OCI-LY7 (cell line): ENCODE measurements around the gene TEKT5. TPM values are rescaled to one million over a fixed set of nuclear protein-coding genes. Genes with fewer than 3 reads are reported as not detected.

Experiments used
- BruUV-seq: library from RNA; stranded (reverse); fragments of 400-500 nt; replicated peaks from 2 replicates; lab custom pipeline; 2021; lab: Mats Ljungman, UMichigan
- CTCF ChIA-PET: fragments of 300-600 bp; sonication (Branson Sonifier 250); formaldehyde crosslinking; loops from one replicate; lab custom pipeline; 2022; ENCODE audit warnings: antibody characterized with exemption; ENCODE audit not compliant: unreplicated experiment; lab: Charles Lee
- POLR2A ChIA-PET: fragments of 300-600 bp; sonication (Branson Sonifier 250); formaldehyde crosslinking; loops from one replicate; lab custom pipeline; 2022; ENCODE audit warnings: antibody characterized with exemption; lab: Charles Lee
- DNase-seq: peaks from one replicate; pipeline ENCODE4 v3.0.0-alpha.2; 2015; ENCODE audit warnings: low spot score
- H2AFZ ChIP-seq: fragments of 200-600 bp; sonication (generic), shearing (Covaris generic); 2 replicates; pipeline ENCODE4 v1.6.1; 2014; ENCODE audit warnings: mild to moderate bottlenecking, antibody characterized with exemption, low read length, moderate library complexity
- H3K27ac ChIP-seq: fragments of 200-600 bp; sonication (generic); 2 replicates; pipeline ENCODE4 v1.5.1; 2014; ENCODE audit warnings: mixed run types, low read depth, mild to moderate bottlenecking, moderate library complexity, low read length, inconsistent platforms; ENCODE audit not compliant: poor library complexity, severe bottlenecking
- H3K36me3 ChIP-seq: fragments of 200-600 bp; sonication (generic); 2 replicates; pipeline ENCODE4 v1.6.1; 2014; ENCODE audit warnings: mild to moderate bottlenecking, antibody characterized with exemption, low read length, moderate library complexity, mixed read lengths; ENCODE audit not compliant: insufficient read depth
- H3K4me1 ChIP-seq: fragments of 200-600 bp; sonication (generic); 2 replicates; pipeline ENCODE4 v1.5.1; 2014; ENCODE audit warnings: mild to moderate bottlenecking, low read length; ENCODE audit not compliant: insufficient read depth, poor library complexity, severe bottlenecking
- H3K4me2 ChIP-seq: fragments of 200-600 bp; sonication (generic); 2 replicates; pipeline ENCODE4 v1.6.1; 2014; ENCODE audit warnings: mild to moderate bottlenecking, low read length
- H3K4me3 ChIP-seq: fragments of 200-600 bp; sonication (generic); 2 replicates; pipeline ENCODE4 v1.5.1; 2014; ENCODE audit warnings: mild to moderate bottlenecking, low read depth, low read length; ENCODE audit not compliant: poor library complexity, severe bottlenecking
- H3K79me2 ChIP-seq: fragments of 200-600 bp; sonication (generic); 2 replicates; pipeline ENCODE4 v1.6.1; 2016; ENCODE audit warnings: low read depth, mild to moderate bottlenecking, low read length, moderate library complexity, mixed read lengths; ENCODE audit not compliant: insufficient read depth
- H3K9me2 ChIP-seq: fragments of 200-600 bp; sonication (generic); 2 replicates; pipeline ENCODE4 v1.6.1; 2016; ENCODE audit warnings: mild to moderate bottlenecking, low read length, mixed read lengths; ENCODE audit not compliant: insufficient read depth
- H3K9me3 ChIP-seq: fragments of 200-600 bp; sonication (generic); 2 replicates; pipeline ENCODE4 v1.6.1; 2014; ENCODE audit warnings: mild to moderate bottlenecking, mixed run types, low read length, mixed read lengths
- H4K20me1 ChIP-seq: fragments of 200-600 bp; sonication (generic); 2 replicates; pipeline ENCODE4 v1.6.1; 2014; ENCODE audit warnings: mild to moderate bottlenecking, antibody characterized with exemption, low read length, moderate library complexity, mixed read lengths; ENCODE audit not compliant: insufficient read depth
- EZH2phosphoT487 ChIP-seq: fragments of 200-600 bp; sonication (generic); IDR thresholded peaks from 2 replicates; pipeline ENCODE4 v1.6.1; 2018; ENCODE audit warnings: low read depth, borderline replicate concordance, mild to moderate bottlenecking, mixed run types, antibody characterized with exemption, low read length, moderate library complexity, mixed read lengths
- intact Hi-C: fragments of 100-400 bp; cut with micrococcal nuclease; formaldehyde crosslinking; loops from one replicate; pipeline ENCODE4 v1.10.0; 2022; ENCODE audit not compliant: unreplicated experiment
- total RNA-seq, 2 experiments: library from RNA; depleted of rRNA in 1 of 2; stranded (reverse); fragments of >200 nt in 1 of 2; shearing (Covaris generic) in 1 of 2; gene quantifications; 2 replicates each; pipeline ENCODE4 v1.2.3, GENCODE V29; 2014 to 2022
- TF ChIP-seq, protein P1 (sequence below): fragments of 200-600 bp; sonication (generic); conservative IDR thresholded peaks from 2 replicates; pipeline ENCODE4 v1.5.1; 2014; ENCODE audit warnings: mild to moderate bottlenecking, antibody characterized with exemption, low read length, moderate library complexity, mixed read lengths

The TEKT5 gene
- total RNA-seq, 2 experiments from 2014 or later = 0.32 to 0.74 TPM

DNA sequence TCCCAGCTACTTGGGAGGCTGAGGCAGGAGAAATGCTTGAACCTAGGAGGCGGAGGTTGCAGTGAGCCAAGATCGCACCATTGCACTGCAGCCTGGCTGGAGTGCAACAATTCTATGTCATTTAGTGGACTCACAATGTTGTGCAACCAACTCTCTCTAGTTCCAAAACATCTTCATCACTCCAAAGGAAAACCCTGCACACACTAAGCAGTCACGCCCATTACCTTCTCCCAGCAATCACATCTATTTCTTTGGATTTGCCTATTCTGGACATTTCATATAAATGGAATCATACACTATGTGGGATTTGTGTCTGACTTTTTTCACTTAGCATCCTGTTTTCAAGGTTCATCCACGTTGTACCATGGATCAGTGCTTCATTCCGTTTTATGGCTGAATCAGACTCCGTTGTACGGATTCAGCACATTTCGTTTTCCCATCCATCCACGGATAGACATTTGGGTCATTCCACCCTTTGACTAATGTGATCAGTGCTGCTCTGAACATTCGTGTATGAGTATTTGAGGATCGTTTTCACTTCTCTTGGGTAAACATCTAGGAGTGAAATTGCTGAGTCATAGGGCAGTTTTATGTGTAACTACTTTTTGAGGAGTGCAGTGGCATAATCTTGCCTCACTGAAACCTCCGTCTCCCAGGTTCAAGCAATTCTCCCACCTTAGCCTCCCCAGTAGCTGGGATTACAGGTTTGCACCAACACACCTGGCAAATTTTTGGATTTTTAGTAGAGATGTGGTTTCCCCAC is 69.0 kb downstream of the TEKT5 start:
- CTCF ChIA-PET = no interaction called here
- BruUV-seq = no TSS peak
- H3K79me2 ChIP-seq = no peaks in the 10 kb centered on the region
- DNase-seq = no peak
- H3K4me2 ChIP-seq = no peak overlapping the region
- TF ChIP-seq, protein P1, sequence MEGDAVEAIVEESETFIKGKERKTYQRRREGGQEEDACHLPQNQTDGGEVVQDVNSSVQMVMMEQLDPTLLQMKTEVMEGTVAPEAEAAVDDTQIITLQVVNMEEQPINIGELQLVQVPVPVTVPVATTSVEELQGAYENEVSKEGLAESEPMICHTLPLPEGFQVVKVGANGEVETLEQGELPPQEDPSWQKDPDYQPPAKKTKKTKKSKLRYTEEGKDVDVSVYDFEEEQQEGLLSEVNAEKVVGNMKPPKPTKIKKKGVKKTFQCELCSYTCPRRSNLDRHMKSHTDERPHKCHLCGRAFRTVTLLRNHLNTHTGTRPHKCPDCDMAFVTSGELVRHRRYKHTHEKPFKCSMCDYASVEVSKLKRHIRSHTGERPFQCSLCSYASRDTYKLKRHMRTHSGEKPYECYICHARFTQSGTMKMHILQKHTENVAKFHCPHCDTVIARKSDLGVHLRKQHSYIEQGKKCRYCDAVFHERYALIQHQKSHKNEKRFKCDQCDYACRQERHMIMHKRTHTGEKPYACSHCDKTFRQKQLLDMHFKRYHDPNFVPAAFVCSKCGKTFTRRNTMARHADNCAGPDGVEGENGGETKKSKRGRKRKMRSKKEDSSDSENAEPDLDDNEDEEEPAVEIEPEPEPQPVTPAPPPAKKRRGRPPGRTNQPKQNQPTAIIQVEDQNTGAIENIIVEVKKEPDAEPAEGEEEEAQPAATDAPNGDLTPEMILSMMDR = no peak
- no peak for TF ChIP-seq EZH2phosphoT487
- no peak overlapping the region for H3K4me3 ChIP-seq
- no peaks in the 10 kb centered on the region for H3K9me3 ChIP-seq
- H3K27ac ChIP-seq = no peak overlapping the region
- no peaks in the 10 kb centered on the region for H3K4me1 ChIP-seq
- H2AFZ ChIP-seq = no peak overlapping the region
- H3K9me2 ChIP-seq = no peaks in the 10 kb centered on the region
- intact Hi-C loops = no loop called here
- H4K20me1 ChIP-seq = no peaks in the 10 kb centered on the region
- H3K36me3 ChIP-seq = no peaks in the 10 kb centered on the region
- POLR2A ChIA-PET = interaction anchor here (0.6 kb wide), 1 partner anchor 646 kb away, joined by 3 read pairs; no protein-coding TSS in a partner anchor

DNA sequence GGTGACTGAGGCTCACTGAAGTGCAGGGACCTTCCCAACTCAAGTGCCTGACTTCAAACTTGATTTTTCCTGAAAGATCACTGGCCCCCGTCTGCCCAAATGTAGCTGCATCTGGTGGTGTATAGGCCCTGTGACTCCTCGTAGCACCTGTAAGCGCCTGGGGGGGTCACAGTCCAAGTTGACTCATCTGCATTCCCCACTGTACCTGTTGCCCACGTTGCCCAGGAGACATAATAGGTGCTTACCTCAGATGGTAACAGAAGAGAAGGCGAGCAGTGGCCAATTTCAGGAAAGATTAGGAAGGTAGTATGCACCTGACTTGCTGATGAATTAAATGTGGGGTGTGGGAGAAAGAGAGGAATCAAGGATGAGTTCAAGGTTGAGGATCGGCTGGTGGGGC is 70.2 kb downstream of the TEKT5 start:
- H3K79me2 ChIP-seq = no peaks in the 10 kb centered on the region
- ChIA-PET POLR2A (interaction anchor here (0.6 kb wide), 1 partner anchor 151 kb away, joined by 4 read pairs; no protein-coding TSS in a partner anchor), CTCF (no interaction called here)
- H3K4me2 ChIP-seq = no peak overlapping the region
- H2AFZ ChIP-seq = no peak overlapping the region
- intact Hi-C loops = no loop called here
- no peak for DNase-seq
- H3K36me3 ChIP-seq = no peaks in the 10 kb centered on the region
- H3K9me2 ChIP-seq = no peaks in the 10 kb centered on the region
- H4K20me1 ChIP-seq = no peaks in the 10 kb centered on the region
- H3K4me3 ChIP-seq = no peak overlapping the region
- no peaks in the 10 kb centered on the region for H3K9me3 ChIP-seq
- TF ChIP-seq, protein P1 = no peak
- no peak for TF ChIP-seq EZH2phosphoT487
- BruUV-seq = no TSS peak
- no peak overlapping the region for H3K27ac ChIP-seq
- no peaks in the 10 kb centered on the region for H3K4me1 ChIP-seq

GRCh38 chr16:10623059-10623458 is 71.7 kb downstream of the TEKT5 start:
- Histone ChIP-seq H3K4me3 (no peak overlapping the region), H3K9me2 (no peaks in the 10 kb centered on the region), H3K79me2 (no peaks in the 10 kb centered on the region), H3K27ac (no peak overlapping the region), H4K20me1 (no peaks in the 10 kb centered on the region), H3K4me1 (no peaks in the 10 kb centered on the region), H3K4me2 (no peak overlapping the region), H3K9me3 (no peaks in the 10 kb centered on the region), H3K36me3 (no peaks in the 10 kb centered on the region), H2AFZ (no peak overlapping the region)
- ChIA-PET POLR2A (no interaction called here), CTCF (no interaction called here)
- TF ChIP-seq, protein P1 = no peak
- no peak for TF ChIP-seq EZH2phosphoT487
- no TSS peak for BruUV-seq
- intact Hi-C loops = no loop called here
- DNase-seq = no peak
